Activated naive CD4-positive, alpha-beta T cell treated with anti-CD3 and anti-CD28 coated beads, Interleukin-2, amount 50 U/mL, for 72 hours (primary cell): ENCODE data around the gene IGFBP7. TPM values are rescaled to one million over a fixed set of nuclear protein-coding genes. Genes with fewer than 3 reads are reported as not detected.

Experiments
- ATAC-seq, 2 donors: fragments of 150-1000 bp; cut with Tn5 transposase; 2 replicates each; pipeline ENCODE4 v1.10.0; 2021; ENCODE audit warnings: mild to moderate bottlenecking in 2 of 2, moderate library complexity in 2 of 2
- DNase-seq, 2 donors: peaks; one replicate each; pipeline ENCODE4 v3.0.0; 2021 to 2022; ENCODE audit warnings: low spot score in 2 of 2
- H3K27ac Mint-ChIP-seq, 2 donors: one replicate each; pipeline ENCODE4 v1.8.0; 2022; ENCODE audit warnings: mild to moderate bottlenecking in 2 of 2, mixed read lengths in 2 of 2
- H3K36me3 Mint-ChIP-seq, 2 donors: one replicate each; pipeline ENCODE4 v1.8.0; 2022; ENCODE audit warnings: mixed read lengths in 2 of 2
- H3K9me3 Mint-ChIP-seq, 2 donors: one replicate each; pipeline ENCODE4 v1.8.0; 2022; ENCODE audit warnings: mixed read lengths in 2 of 2
- total RNA-seq, 2 donors: library from RNA; stranded (reverse); gene quantifications; one replicate each; pipeline ENCODE4 v1.2.3, GENCODE V29; 2022

IGFBP7 gene
- under 1 TPM in 1 of 2 donors, not detected in 1; 0.32 TPM for total RNA-seq

- no peaks in the 10 kb centered on the region for H3K9me3 Mint-ChIP-seq
- peak in 1 of 2 donors; percentile 7 for DNase-seq
- peak within 1 kb of the TSS; percentile 12 to 36 for H3K27ac Mint-ChIP-seq
- peaks cover 8 to 10% of the 10 kb centered on the region in 2 donors for H3K36me3 Mint-ChIP-seq
- peak; percentile 47 to 60 for ATAC-seq
Observed at GRCh38 chr4:57109847-57110639, at the start of gene IGFBP7. IGFBP7 (minus strand) TSS chr4:57110385; CDS start chr4:57110351, 34 bp downstream.

GRCh38 chr4:57159866-57160265, 49.7 kb upstream of the IGFBP7 start:
- ATAC-seq = no peak
- no peak for DNase-seq
- H3K36me3 Mint-ChIP-seq = no peaks in the 10 kb centered on the region
- no peak overlapping the region for H3K27ac Mint-ChIP-seq
- no peaks in the 10 kb centered on the region for H3K9me3 Mint-ChIP-seq

DNA sequence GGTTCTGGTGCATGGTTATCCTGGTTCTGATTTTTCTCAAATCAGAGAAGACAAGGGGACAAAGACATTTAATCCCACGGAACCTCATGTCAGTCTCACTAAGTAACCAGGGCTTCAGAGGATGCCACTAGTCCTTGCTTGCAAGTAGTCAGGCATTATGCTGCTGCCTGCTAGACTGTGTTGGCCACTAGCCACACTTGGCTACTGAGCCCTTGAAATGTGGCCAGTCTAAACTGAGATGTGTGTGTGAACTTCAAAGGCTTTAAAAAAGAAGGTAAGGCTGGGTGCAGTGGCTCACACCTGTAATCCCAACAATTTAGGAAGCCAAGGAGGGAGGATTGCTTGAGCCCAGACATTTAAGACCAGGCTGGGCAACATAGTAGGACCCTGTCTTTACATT, 48.6 kb upstream of the IGFBP7 start:
- Mint-ChIP-seq H3K27ac (no peak overlapping the region), H3K36me3 (no peaks in the 10 kb centered on the region), H3K9me3 (no peaks in the 10 kb centered on the region)
- DNase-seq (no peak), ATAC-seq (no peak)

DNA sequence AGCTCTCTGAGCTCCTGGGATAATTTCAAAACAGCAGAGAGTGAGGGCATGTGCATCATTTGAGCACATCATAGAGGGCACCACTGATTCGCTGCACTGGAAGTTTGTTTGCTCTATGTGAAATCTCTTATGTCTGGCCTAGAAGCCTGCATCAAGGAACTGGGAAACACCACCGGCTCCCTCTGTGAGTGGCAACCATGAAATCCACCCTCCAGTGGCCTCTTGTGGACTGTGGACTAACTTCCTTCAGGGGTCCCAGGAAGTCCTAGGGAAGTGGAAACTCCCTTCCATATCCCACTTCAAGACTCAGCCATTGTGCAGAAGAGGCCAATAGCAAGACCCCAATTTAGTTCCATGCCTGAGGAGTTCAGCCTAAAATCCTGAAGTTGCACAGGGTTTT, 48.0 kb upstream of the IGFBP7 start:
- Mint-ChIP-seq H3K9me3 (no peaks in the 10 kb centered on the region), H3K36me3 (no peaks in the 10 kb centered on the region), H3K27ac (no peak overlapping the region)
- ATAC-seq (no peak), DNase-seq (no peak)

- DNase-seq = no peak
- no peaks in the 10 kb centered on the region for H3K36me3 Mint-ChIP-seq
- no peak for ATAC-seq
- no peaks in the 10 kb centered on the region for H3K9me3 Mint-ChIP-seq
- no peak overlapping the region for H3K27ac Mint-ChIP-seq
Observed at GRCh38 chr4:57157596-57158137, 47.5 kb upstream of the IGFBP7 start.

DNA sequence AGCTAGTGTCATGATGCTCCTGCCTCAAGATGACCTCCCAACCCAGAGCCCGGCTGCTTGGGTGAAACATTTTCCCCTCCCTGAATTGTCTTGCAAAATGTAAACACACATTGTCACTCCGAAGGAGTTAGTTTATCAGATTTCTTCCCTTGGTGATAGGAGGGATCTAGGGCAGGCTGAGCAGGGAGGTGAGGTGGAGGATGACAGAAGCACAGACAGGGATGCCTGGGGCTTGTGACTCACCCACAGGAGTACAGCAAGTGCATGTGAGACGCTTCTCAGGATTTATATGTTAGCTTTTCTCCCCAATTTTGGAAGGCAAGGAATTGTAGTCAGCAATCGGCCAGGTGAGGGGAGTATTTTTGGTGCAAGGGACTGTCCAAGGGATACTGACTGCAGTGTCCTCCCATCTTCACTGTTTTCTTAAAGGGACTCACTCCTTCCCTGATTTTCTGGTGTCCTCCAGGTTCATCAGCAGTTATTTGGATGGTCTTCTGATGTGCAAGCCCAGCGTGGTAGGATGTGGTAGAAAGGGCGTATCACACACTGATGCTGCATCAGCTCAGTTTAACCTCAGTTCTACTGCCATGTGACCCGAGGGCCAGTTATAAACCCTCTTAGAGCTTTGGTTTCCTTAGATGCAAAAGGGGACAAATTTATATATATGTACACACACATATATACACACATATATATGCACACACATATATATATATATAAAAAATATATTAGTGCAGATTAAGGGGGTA, 46.2 kb upstream of the IGFBP7 start:
- DNase-seq = no peak
- Mint-ChIP-seq H3K36me3 (no peaks in the 10 kb centered on the region), H3K9me3 (no peaks in the 10 kb centered on the region), H3K27ac (no peak overlapping the region)
- ATAC-seq = no peak

DNA sequence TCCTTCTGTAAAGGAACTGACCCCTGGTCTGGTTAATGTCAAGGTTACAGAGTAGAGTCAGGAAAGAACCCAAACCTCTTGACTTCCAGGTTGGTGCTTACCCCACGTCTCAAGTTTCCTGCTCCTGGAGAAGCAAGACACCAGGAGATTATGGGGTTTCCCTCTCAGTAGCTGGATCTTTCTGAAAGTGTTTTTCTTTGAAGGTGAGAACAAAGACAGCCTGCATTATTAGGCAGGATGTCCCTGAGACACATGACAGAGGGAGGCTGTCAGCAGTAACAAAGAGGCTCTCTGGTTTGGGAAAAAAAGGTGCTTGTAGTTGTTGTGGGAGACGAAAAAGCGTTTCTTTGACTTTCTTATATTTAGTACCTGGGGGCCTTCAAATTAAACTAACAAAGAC, 44.7 kb upstream of the IGFBP7 start:
- ATAC-seq = no peak
- no peaks in the 10 kb centered on the region for H3K36me3 Mint-ChIP-seq
- no peak for DNase-seq
- H3K9me3 Mint-ChIP-seq = no peaks in the 10 kb centered on the region
- no peak overlapping the region for H3K27ac Mint-ChIP-seq

GRCh38 chr4:57154191-57154590, 44.0 kb upstream of the IGFBP7 start:
- H3K27ac Mint-ChIP-seq = no peak overlapping the region
- DNase-seq = no peak
- no peaks in the 10 kb centered on the region for H3K36me3 Mint-ChIP-seq
- ATAC-seq = no peak
- no peaks in the 10 kb centered on the region for H3K9me3 Mint-ChIP-seq

DNA sequence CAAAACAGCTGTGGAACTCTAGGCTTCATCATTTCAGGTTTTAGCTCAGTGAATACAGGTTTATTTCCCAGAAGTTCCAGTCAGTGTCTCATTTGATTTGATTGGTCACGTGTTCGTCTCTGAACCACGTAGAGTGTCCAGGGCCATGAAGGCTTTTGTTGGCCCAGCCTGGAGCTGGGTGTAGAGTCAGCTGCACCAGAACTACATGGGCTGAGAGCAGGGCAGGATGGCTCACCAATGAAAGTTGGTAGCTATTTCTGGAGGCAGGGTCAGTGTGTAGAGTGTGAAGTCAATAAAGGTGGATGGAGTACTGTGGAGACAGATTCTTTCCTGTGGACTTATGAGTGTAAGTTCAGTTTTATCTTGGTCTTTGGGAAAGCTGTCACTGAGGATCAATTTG, 43.0 kb upstream of the IGFBP7 start:
- H3K9me3 Mint-ChIP-seq = no peaks in the 10 kb centered on the region
- H3K27ac Mint-ChIP-seq = no peak overlapping the region
- DNase-seq (no peak), ATAC-seq (no peak)
- H3K36me3 Mint-ChIP-seq = no peaks in the 10 kb centered on the region

GRCh38 chr4:57151481-57151880, 41.3 kb upstream of the IGFBP7 start:
- DNase-seq (no peak), ATAC-seq (no peak)
- Mint-ChIP-seq H3K9me3 (no peaks in the 10 kb centered on the region), H3K36me3 (no peaks in the 10 kb centered on the region), H3K27ac (no peak overlapping the region)

DNA sequence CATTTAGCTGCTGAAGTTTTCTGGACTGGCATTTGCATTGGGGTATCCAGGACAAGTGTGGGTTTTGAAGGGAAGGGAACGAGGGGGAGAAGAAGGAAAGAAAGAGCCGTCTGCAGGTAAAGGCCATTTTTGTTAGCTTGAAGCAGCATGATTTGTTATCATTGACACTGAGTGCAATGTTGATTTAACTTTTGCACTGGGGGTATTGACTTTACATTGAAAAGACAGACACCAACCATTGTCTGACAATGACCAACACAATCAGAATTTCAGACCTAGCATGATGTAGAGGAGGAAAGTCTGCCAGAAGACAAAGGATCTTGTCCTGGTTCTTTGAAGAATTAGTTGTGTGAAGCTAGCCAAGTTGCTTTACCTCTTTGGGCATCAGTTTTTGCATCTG, 39.6 kb upstream of the IGFBP7 start:
- ATAC-seq (no peak), DNase-seq (no peak)
- H3K36me3 Mint-ChIP-seq = no peaks in the 10 kb centered on the region
- no peaks in the 10 kb centered on the region for H3K9me3 Mint-ChIP-seq
- no peak overlapping the region for H3K27ac Mint-ChIP-seq

DNA sequence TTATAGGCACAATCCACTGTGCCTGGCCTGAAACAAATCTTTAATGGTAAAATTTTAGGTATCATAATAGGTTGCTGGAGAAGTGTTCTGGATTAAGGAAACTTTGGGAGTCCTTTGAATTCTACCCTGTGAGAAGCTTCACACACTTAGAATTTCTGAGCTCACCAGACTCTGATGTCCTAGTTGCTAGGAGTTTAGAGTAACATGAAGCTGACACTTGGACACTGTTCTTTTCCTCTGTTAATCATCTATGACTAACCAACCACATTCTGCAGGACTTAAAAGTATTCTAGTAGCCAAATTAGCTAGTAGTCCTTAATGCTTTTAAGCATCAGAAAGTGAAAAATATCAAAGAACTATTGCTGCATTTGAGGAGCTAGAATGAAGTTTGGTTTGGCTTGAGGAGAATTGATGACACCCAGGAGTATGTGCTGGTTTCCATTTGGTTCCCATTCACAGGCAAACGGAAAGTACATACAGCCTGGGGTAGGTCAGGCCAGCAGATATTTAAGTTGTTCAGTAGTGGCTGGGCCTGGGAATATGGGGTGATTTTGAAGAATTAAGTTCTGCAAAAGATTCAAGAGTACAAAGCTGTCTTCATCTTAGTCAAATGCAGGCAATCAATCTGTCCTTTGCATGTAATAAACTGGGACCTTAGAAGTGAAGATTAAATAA, 38.8 kb upstream of the IGFBP7 start:
- no peaks in the 10 kb centered on the region for H3K9me3 Mint-ChIP-seq
- no peak for DNase-seq
- H3K27ac Mint-ChIP-seq = no peak overlapping the region
- no peak for ATAC-seq
- H3K36me3 Mint-ChIP-seq = no peaks in the 10 kb centered on the region

DNA sequence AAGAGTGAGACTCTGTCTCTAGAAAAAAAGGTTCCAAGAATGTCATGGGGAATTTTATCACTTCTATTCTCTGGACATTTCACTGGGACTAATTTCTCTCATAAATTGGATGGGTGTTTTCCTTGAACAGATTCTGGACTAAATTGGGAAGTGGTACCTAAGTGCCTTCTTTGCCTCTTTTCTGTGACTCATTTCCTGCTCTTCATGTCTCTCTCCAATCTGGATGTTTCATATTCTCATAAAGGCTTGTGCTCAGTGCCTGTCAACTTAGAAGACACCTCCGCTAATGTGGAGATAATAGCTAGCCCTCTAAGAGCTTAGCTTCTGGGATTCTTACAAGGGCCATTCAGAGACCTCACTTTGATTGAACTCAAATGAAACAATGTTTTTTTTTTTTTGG, 38.0 kb upstream of the IGFBP7 start:
- H3K36me3 Mint-ChIP-seq = no peaks in the 10 kb centered on the region
- no peak overlapping the region for H3K27ac Mint-ChIP-seq
- no peaks in the 10 kb centered on the region for H3K9me3 Mint-ChIP-seq
- no peak for ATAC-seq
- no peak for DNase-seq

GRCh38 chr4:57147335-57148060, 37.3 kb upstream of the IGFBP7 start:
- no peak for DNase-seq
- no peak for ATAC-seq
- Mint-ChIP-seq H3K9me3 (no peaks in the 10 kb centered on the region), H3K27ac (no peak overlapping the region), H3K36me3 (no peaks in the 10 kb centered on the region)

DNA sequence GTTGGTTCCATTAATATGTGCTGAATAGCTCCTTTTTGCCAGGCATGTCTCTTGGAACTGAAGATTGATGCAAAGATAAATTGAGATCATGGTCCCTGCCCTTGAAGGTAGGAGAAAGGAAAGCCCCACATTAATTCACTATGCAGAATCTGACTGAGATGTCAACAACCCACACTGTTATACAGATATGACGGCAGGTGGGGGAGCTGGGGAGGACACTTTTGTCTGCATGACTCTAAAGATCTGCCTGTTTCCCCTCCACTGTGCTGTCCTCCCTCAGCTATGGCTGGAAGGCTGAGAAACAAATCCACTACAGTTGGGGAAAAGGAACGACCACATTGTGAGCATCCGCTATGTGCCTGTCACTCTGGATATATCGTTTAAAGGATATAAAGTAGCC, 36.3 kb upstream of the IGFBP7 start:
- H3K9me3 Mint-ChIP-seq = no peaks in the 10 kb centered on the region
- DNase-seq (no peak), ATAC-seq (no peak)

GRCh38 chr4:57144466-57144865, 34.3 kb upstream of the IGFBP7 start:
- no peak for DNase-seq
- no peaks in the 10 kb centered on the region for H3K36me3 Mint-ChIP-seq
- no peaks in the 10 kb centered on the region for H3K9me3 Mint-ChIP-seq
- H3K27ac Mint-ChIP-seq = no peak overlapping the region
- no peak for ATAC-seq

More for the DNA sequence above, 36.3 kb upstream of the IGFBP7 start:
- Mint-ChIP-seq H3K27ac (no peak overlapping the region), H3K36me3 (no peaks in the 10 kb centered on the region)
